GM12875 (cell line): Measurements from ENCODE around the gene BRF1.
"Not testable (repeated sequence)": the region's sequence is repeated elsewhere in the genome, so short reads cannot be mapped to it uniquely, and the experiment has no call there.

Experiments used
- H3K4me3 ChIP-seq: one replicate; pipeline ENCODE4 v1.5.1; 2011; ENCODE audit warnings: low read depth, low read length, control low read depth
- TF ChIP-seq, protein P1 (sequence below): IDR thresholded peaks from 2 replicates; pipeline ENCODE4 v1.5.1; 2011; ENCODE audit warnings: low read depth, mild to moderate bottlenecking, control low read depth, inconsistent platforms, low read length, moderate library complexity, borderline replicate concordance; ENCODE audit not compliant: insufficient read depth

The BRF1 gene

DNA sequence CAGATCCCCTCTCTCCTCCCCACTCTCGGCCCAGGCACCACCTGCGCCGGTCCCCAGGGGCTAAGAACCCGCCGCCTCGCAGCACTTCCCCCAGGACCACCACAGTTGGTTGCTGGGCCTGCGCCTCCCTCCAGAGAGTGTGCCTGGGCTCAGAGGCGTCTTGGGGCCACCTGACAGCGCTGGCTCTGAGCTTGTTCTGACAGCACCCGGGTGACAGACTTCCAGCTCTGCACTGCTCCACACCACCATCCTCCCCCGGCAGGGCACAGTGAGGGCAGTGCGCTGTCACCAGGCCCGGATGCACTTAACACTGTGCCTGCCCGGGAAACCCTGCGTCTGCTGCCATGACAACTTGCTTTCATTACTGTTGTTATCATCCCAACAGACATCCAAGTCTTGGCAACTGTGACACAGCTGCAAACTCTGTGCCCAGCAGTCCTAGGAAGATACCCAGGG, 6.6 kb downstream of the BRF1 start:
- H3K4me3 ChIP-seq = peak overlapping the region; percentile 15
- TF ChIP-seq, protein P1, sequence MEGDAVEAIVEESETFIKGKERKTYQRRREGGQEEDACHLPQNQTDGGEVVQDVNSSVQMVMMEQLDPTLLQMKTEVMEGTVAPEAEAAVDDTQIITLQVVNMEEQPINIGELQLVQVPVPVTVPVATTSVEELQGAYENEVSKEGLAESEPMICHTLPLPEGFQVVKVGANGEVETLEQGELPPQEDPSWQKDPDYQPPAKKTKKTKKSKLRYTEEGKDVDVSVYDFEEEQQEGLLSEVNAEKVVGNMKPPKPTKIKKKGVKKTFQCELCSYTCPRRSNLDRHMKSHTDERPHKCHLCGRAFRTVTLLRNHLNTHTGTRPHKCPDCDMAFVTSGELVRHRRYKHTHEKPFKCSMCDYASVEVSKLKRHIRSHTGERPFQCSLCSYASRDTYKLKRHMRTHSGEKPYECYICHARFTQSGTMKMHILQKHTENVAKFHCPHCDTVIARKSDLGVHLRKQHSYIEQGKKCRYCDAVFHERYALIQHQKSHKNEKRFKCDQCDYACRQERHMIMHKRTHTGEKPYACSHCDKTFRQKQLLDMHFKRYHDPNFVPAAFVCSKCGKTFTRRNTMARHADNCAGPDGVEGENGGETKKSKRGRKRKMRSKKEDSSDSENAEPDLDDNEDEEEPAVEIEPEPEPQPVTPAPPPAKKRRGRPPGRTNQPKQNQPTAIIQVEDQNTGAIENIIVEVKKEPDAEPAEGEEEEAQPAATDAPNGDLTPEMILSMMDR = no peak

DNA sequence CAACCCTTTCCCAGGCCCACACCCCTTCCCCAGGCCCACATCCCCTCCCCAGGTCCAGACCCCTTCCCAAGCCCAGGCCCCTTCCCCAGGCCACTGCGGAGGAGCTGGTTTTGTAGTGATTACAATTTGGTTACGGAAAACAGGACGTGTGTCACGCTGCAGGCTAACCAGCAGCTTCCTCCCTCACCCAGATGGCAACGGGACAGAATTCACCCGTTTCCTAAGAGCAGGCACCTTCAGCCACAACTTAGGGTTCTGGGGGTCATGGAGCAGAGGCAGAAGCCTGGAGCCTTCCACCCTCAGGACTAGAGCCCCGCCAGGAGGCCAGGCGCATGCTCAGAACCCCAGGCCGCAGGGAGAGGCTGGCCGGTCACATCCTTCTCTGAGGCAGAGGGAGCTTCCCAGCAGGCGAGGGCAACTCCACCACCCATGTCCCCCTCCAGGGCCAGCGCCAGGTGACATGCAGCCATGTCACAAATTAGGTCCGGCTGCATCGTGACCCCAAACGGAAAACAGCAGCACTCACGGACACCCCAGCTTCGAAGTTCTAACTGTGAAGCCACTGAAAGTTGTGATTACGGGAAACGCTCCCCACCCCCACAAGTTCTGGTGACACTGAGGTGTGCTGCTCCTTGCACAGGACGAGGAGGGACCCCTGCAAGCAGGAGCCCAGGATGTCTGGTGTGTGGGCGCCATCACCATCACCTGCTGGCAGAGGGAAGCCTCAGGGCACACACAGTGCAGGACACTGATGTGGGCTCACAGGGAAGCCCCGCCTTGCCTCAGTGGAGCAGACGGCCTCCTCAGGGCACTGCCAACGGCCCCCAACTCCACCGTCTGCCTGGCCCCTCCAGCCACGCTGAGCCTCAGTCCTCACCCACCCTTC, 7.7 kb downstream of the BRF1 start:
- TF ChIP-seq, protein P1 = no peak
- peak overlapping the region; percentile 16 for H3K4me3 ChIP-seq

DNA sequence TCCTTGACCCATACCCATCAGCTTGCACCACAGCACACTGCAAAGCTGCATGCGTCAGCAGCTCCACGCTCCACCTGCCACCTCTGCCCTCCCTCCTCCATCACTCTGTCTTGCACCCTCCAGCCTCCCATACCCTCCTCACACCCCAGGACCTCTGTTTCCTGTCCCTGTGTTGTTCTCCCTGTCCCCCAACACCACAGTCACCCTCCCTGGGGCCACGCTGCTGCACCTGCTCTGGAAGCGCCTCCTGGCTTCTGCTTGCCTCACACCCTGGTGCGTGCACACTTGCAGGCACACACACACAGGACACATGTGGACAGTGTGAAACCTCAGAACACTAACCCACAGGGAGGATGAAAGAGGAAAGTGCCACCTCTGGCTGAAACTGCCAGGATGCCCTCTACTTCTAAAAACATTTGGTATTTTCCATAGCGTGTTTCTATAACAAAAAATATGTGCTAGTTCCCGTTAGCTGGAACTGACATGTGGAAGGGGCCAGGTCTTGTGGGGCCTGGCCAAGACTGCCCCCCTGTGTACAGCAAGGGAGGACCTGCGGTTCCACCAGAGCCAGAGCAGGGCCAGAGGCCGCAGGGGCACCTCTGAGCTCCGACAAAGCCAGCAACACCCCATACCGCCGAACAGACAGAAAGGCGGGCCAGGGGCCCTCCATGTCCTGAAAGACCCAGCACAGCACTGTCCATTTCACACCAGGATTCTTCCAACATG, 10.0 kb downstream of the BRF1 start:
- TF ChIP-seq, protein P1 = no peak
- H3K4me3 ChIP-seq = no peak overlapping the region

DNA sequence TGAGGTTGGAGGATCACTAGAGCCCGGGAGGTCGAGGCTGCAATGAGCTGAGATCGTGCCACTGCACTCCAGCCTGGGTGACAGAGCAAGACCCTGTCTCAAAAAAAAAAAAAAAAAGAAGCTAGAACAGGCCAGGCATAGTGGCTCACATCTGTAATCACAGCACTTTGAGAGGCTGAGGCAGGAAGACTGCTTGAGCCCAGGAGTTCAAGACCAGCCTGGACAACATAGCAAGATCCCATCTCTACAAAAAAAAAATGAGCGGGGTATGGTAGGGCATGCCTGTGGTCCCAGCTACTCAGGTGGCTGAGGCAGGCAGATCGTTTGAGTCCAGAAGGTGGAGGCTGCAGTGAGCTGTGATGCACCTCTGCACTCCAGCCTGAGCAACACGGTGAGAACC, 11.9 kb downstream of the BRF1 start:
- not testable (repeated sequence) for H3K4me3 ChIP-seq

DNA sequence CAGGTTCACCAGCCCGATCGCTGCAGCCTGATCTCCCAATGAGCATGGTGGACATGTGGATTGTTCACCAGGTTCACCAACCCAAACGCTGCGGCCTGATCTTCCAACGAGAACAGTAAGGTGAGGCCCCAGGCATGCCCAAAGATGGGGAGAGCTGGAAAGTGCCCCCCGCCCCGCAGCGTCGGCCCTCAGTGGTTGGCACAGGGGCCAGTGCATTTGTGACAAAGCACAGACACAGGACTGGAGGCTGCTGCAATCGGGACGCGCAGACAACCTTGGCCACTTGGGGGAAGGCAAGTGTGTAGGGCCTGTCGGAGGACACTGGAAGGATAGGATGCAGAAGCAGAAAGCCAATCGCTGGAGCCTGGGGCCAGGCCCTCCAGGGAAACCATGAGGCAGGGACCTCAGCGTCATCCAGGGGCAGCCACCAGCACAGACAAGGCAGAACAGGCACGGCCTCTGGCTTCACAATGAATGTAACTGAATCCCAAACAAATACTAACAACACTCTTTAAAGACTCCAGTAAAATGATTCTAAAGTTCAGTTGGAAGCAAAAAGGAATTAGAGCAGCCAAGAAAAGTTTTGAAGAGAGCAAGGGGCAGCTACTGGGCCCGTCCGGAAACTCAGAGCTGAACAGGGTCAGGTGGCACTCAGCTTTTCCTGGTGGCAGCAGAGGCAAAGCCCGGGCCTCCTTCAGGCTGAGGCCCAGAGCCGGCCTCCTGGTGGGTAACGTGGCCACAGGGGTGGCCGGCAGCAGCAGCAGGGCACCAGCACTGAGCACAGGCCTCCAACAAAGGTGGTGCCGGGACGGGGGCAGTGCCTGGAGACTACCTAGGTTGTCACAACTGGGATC, 13.3 kb downstream of the BRF1 start:
- TF ChIP-seq, protein P1 = no peak
- H3K4me3 ChIP-seq = no peak overlapping the region

DNA sequence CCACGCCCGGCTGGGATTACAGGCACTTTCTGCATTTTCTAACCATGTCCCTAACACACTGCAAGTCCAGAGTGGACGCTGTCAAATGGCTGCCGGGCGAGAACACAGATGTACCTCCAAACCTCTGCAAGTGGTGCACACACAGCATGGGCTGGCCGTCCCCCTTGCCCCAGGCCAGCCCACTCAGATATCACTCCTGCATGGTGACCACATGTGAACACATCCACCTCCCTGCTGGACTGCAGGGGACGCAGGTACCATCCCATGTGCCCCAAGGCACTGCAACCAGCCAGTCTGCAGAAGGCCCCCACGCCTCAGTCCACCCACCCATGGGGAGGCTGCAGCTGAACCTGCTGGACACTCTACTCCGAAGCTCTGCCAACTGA, 14.0 kb downstream of the BRF1 start:
- H3K4me3 ChIP-seq = no peak overlapping the region
- TF ChIP-seq, protein P1 = no peak

DNA sequence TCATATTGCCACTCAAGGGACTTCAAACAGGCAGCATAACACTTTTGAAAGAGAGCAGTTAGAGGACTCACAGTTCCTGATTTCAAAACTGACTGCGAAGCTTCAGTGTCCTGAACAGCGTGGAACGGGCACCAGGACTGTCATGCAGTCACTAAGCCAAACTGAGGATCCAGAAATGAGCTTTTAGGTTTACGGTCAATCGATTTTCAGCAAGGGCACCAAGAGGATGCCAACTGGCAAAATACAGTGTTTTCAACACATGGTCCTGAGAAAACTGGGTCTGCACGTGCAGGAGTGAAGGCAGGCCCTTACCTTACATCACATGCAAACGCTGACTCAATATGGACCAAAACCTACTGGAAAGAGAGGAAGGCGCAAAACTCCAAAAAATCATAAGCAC, 15.6 kb downstream of the BRF1 start:
- TF ChIP-seq, protein P1 = no peak
- H3K4me3 ChIP-seq = no peak overlapping the region
